Kidney (tissue), 14 donors: ENCODE data around the gene RADIL. TPM values are rescaled to one million over a fixed set of nuclear protein-coding genes. Genes with fewer than 3 reads are reported as not detected.

Source experiments
- DNase-seq, 5 donors: peaks; one replicate each; pipeline ENCODE4 v3.0.0-alpha.2; 2013 to 2020
- FAIRE-seq: peaks from 2 replicates; lab custom pipeline; 2012; peaks lifted over from hg19 to GRCh38; lab: Jason Lieb, UNC
- H3K27ac ChIP-seq, 2 donors: one replicate each; pipeline ENCODE4 v1.7.0; 2013; ENCODE audit warnings: low read depth in 2 of 2, low read length in 2 of 2, inconsistent platforms in 1 of 2
- H3K27me3 ChIP-seq: one replicate; pipeline ENCODE4 v1.7.1; 2013; ENCODE audit warnings: low read length, inconsistent platforms; ENCODE audit not compliant: control insufficient read depth, insufficient read depth
- H3K36me3 ChIP-seq, 3 donors: one replicate each; pipeline versions ENCODE4 v1.7.0 to v1.7.1; 2013; ENCODE audit warnings: low read length in 3 of 3, control low read depth in 1 of 3, inconsistent platforms in 1 of 3; ENCODE audit not compliant: insufficient read depth in 3 of 3, control insufficient read depth in 2 of 3
- H3K4me1 ChIP-seq, 3 donors: one replicate each; pipeline versions ENCODE4 v1.7.0 to v1.7.1; 2013; ENCODE audit warnings: low read length in 3 of 3, inconsistent platforms in 1 of 3, low read depth in 1 of 3; ENCODE audit not compliant: control insufficient read depth in 2 of 3, insufficient read depth in 2 of 3
- H3K4me3 ChIP-seq, 3 donors: one replicate each; pipeline versions ENCODE4 v1.7.0 to v1.8.1; 2013; ENCODE audit warnings: low read length in 3 of 3, control low read depth in 1 of 3, inconsistent platforms in 1 of 3
- H3K9ac ChIP-seq, 3 donors: one replicate each; pipeline versions ENCODE4 v1.7.0 to v1.7.1; 2013; ENCODE audit warnings: low read length in 3 of 3, control low read depth in 1 of 3, inconsistent platforms in 1 of 3
- H3K9me3 ChIP-seq, 3 donors: one replicate each; pipeline versions ENCODE4 v1.7.0 to v1.7.1; 2013; ENCODE audit warnings: low read length in 3 of 3, control low read depth in 1 of 3, inconsistent platforms in 1 of 3; ENCODE audit not compliant: control insufficient read depth in 2 of 3, insufficient read depth in 1 of 3
- intact Hi-C: fragments of 100-400 bp; cut with DNase I; formaldehyde crosslinking; loops from one replicate; pipeline ENCODE4 v1.11.1; 2022
- polyA plus RNA-seq: library from polyadenylated mRNA; stranded (reverse); fragments of 350-450 nt; fragmentation: Illumina TruSeq; extraction: RNeasy Lipid Tissue Mini Kit (QIAGEN cat#74804); gene quantifications from one replicate; pipeline ENCODE4 v1.2.3, GENCODE V29; 2014; ENCODE audit warnings: low read depth, low replicate concordance; ENCODE audit not compliant: insufficient read depth
- total RNA-seq: library from RNA; stranded (reverse); fragmentation: NEBNext Ultra II Directional; extraction: Animal tissue kit (Norgen Biotek cat#: 25700); gene quantifications from one replicate; pipeline ENCODE4 v1.2.1, GENCODE V29; 2021
- TF ChIP-seq, protein P1 (sequence below): IDR thresholded peaks from 3 replicates; pipeline ENCODE4 v1.5.1; 2012; ENCODE audit warnings: mild to moderate bottlenecking, moderate library complexity, borderline replicate concordance; ENCODE audit not compliant: insufficient read depth; ENCODE audit errors: extremely low read depth
- donor health status: control.
- donor health status: control.
- donor health status: control.
- donor health status: control.
- donor health status: control.
- donor health status: DM: yes; HTN: yes; CAD: no.
- donor health status: Normal renal cell carcinoma (clear cell type).

RADIL gene
- total and polyA plus RNA-seq, 2 donors from 2014 or later, result 1.0 to 1.7 TPM

DNA sequence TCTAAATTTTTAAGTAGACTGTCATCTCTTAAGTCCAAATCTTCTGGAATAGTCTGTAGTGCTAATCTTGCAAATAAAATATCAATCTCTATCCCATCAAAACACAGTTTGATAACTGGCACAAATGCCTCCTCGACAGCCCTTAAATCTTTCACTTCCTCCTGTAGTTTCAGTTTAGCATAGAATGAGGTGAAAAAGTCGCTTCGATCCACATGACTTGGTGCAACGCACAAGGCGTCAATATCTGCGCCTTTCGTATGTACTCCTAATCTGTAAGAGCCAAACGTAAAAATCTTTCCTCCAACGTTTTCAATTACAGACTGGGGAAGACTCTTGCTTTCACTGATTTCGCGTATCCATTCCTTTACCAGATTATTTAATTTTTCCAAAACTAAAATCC is 22.3 kb downstream of the RADIL start:
- H3K9me3 ChIP-seq, result peaks cover 0 to 4% (median 0%) of the 10 kb centered on the region in 3 donors
- no peak overlapping the region for H3K27ac ChIP-seq
- intact Hi-C loops, result no loop called here
- DNase-seq (no peak), FAIRE-seq (no peak)
- no peaks in the 10 kb centered on the region for H3K27me3 ChIP-seq
- H3K4me1 ChIP-seq, result no peaks in the 10 kb centered on the region
- no peak overlapping the region for H3K9ac ChIP-seq
- H3K36me3 ChIP-seq, result no peaks in the 10 kb centered on the region
- TF ChIP-seq, protein P1, sequence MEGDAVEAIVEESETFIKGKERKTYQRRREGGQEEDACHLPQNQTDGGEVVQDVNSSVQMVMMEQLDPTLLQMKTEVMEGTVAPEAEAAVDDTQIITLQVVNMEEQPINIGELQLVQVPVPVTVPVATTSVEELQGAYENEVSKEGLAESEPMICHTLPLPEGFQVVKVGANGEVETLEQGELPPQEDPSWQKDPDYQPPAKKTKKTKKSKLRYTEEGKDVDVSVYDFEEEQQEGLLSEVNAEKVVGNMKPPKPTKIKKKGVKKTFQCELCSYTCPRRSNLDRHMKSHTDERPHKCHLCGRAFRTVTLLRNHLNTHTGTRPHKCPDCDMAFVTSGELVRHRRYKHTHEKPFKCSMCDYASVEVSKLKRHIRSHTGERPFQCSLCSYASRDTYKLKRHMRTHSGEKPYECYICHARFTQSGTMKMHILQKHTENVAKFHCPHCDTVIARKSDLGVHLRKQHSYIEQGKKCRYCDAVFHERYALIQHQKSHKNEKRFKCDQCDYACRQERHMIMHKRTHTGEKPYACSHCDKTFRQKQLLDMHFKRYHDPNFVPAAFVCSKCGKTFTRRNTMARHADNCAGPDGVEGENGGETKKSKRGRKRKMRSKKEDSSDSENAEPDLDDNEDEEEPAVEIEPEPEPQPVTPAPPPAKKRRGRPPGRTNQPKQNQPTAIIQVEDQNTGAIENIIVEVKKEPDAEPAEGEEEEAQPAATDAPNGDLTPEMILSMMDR, result no peak
- H3K4me3 ChIP-seq, result peak overlapping the region in 1 of 3 donors; percentile 29

DNA sequence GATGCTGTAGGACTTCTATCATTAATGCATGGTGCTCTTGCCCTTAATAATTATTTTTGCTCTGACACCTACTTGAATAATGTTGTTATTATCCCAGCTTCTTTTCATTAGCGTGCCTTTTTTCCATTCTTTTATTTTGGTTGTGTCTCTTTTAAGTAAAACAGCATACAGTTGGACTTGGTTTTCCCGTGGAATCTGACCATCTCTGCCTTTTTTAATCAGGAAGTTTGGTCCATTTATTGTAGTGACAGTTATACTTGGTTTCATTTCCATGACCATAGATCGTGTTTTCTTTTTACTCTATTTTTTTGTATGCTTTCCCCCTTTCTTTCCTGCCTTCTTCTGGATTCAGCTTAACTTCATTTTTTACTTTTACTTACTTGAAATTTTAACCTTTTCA is 26.3 kb downstream of the RADIL start:
- Histone ChIP-seq H3K27me3 (no peaks in the 10 kb centered on the region), H3K4me3 (no peak overlapping the region), H3K9me3 (peaks cover 0 to 4% (median 0%) of the 10 kb centered on the region in 3 donors), H3K9ac (no peak overlapping the region), H3K36me3 (no peaks in the 10 kb centered on the region), H3K27ac (no peak overlapping the region), H3K4me1 (no peaks in the 10 kb centered on the region)
- intact Hi-C loops, result no loop called here
- DNase-seq (no peak), FAIRE-seq (no peak)
- TF ChIP-seq, protein P1, result no peak

DNA sequence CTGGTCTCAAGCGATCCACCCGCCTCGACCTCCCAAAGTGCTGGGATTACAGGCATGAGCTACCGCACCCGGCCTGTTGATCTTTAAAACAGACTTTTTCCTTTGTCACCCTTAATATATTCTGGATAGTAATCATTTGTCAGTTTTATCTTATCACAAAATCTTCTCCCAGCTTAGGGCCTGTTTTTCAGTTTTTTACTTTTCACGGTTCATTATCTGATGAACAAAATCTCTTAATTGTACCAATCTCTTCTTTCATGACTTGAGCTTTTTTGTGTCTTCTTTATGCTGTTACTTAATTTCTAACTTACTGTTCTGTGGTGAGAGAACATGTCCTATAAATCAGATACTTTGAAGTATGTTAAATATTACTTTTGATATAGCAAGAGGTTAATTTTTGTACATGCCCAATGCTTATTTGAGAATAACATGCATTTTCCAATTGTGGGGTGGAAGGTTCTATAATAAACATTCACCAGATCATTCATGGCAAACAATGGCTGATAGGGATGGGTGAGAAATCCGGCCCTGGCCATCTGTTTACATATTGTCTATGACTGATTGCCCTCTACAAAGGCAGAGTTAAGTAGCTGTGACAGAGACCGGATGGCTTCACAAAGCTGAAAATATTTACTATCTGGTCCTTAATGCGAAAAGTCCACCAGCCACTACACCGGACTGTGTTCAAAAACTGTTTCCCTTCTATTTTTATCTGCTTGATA is 27.0 kb downstream of the RADIL start:
- intact Hi-C loops, result no loop called here
- DNase-seq (peak in 1 of 5 donors; percentile 3), FAIRE-seq (no peak)
- Histone ChIP-seq H3K27ac (no peak overlapping the region), H3K27me3 (no peaks in the 10 kb centered on the region), H3K9ac (no peak overlapping the region), H3K36me3 (no peaks in the 10 kb centered on the region), H3K9me3 (peaks cover 0 to 4% (median 0%) of the 10 kb centered on the region in 3 donors), H3K4me1 (no peaks in the 10 kb centered on the region), H3K4me3 (no peak overlapping the region)
- TF ChIP-seq, protein P1, result no peak
